ENCODE measurements around the gene LHX4. TPM values are rescaled to one million over a fixed set of nuclear protein-coding genes. Genes with fewer than 3 reads are reported as not detected.

The LHX4 gene
- total and polyA plus RNA-seq, 10 of the 15 experiments (the other 5 are each of a cell fraction or from before 2014, with no cell fraction given), result 0.05 to 0.80 (median 0.32) TPM; not detected in 6

- no peak overlapping the region for H2AFZ ChIP-seq (ENCODE audit: control insufficient read depth, low read depth, low read length)
- H3K9me3 ChIP-seq (replicated peaks; ENCODE audit: control insufficient read depth, insufficient read depth, low read length), result no peaks in the 10 kb centered on the region
- WGBS (ENCODE audit: insufficient coverage, insufficient replicate concordance, low lambda C conversion rate, missing lambda C conversion rate), result 58% methylated on average over 3 of the region's 3 CpGs
- POLR2A ChIA-PET, result no interaction called here
- H3K79me2 ChIP-seq (ENCODE audit: control insufficient read depth, insufficient read depth, low read length), result no peaks in the 10 kb centered on the region
- SMC1A ChIA-PET (ENCODE audit: uncharacterized antibody, unreplicated experiment), result no interaction called here
- H3K4me3 ChIP-seq, result no peak overlapping the region
- H3K9ac ChIP-seq (ENCODE audit: control insufficient read depth, insufficient read depth, low read length), result no peak overlapping the region
- no TSS peak for BruUV-seq (replicated peaks)
- no peak overlapping the region for H3K27ac ChIP-seq (ENCODE audit: control insufficient read depth, insufficient read depth)
- no peaks in the 10 kb centered on the region for H4K20me1 ChIP-seq (ENCODE audit: control insufficient read depth, insufficient read depth)
- no peak for FAIRE-seq
- H3K27me3 ChIP-seq (replicated peaks in 1 of 2; ENCODE audit: control insufficient read depth in 2 of 2, insufficient read depth in 2 of 2, low read length in 1 of 2), result no peaks in the 10 kb centered on the region
- H3K36me3 ChIP-seq (ENCODE audit: control insufficient read depth in 2 of 2, insufficient read depth in 2 of 2, low read length in 1 of 2), result peaks cover 0 to 9% of the 10 kb centered on the region in 2 experiments; a peak in 3 of 4 replicates
- RAD21 ChIA-PET (ENCODE audit: unreplicated experiment), result no interaction called here
- DNase-seq (ENCODE audit: low read depth, low spot score), result no peak
- in situ Hi-C loops (cut with MboI), result no loop called here
- intact Hi-C loops (cut with micrococcal nuclease; ENCODE audit: unreplicated experiment), result no loop called here
- CTCF ChIA-PET, result no interaction called here
- ATAC-seq, result no peak
- H3K4me1 ChIP-seq (ENCODE audit: control insufficient read depth, insufficient read depth, low read length), result no peaks in the 10 kb centered on the region
- H3K4me2 ChIP-seq (ENCODE audit: control insufficient read depth, insufficient read depth), result no peak overlapping the region
- TF ChIP-seq ZBTB4 (CRISPR knock-in tag; IDR thresholded peaks at IDR 0.05), result no peak
- no peak for TF ChIP-seq EGR1 (IDR thresholded peaks at IDR 0.05; ENCODE audit: borderline replicate concordance in 1 of 2, low read depth in 2 of 2, low read length in 2 of 2)
- TF ChIP-seq ZNF384 (IDR thresholded peaks at IDR 0.05; ENCODE audit: borderline replicate concordance, low read depth, low read length), result no peak
- TF ChIP-seq ZNF207 (IDR thresholded peaks at IDR 0.05; ENCODE audit: borderline replicate concordance), result no peak
- no peak for TF ChIP-seq MXI1 (IDR thresholded peaks at IDR 0.05; ENCODE audit: low read depth, low read length)
- TF ChIP-seq NKRF (conservative IDR thresholded peaks at IDR 0.05), result no peak
- TF ChIP-seq MEF2A (IDR thresholded peaks at IDR 0.05; ENCODE audit: insufficient read depth, low read depth, low read length), result no peak
- no peak for TF ChIP-seq MYB (IDR thresholded peaks at IDR 0.05; ENCODE audit: borderline replicate concordance, low read depth, low read length)
- no peak for TF ChIP-seq NBN (IDR thresholded peaks at IDR 0.05)
- no peak for TF ChIP-seq NR2C2 (IDR thresholded peaks at IDR 0.05; ENCODE audit: borderline replicate concordance, control insufficient read depth, insufficient read length, low read depth)
- TF ChIP-seq IKZF1 (conservative IDR thresholded peaks at IDR 0.05), result no peak
- no peak for TF ChIP-seq CBFB (IDR thresholded peaks at IDR 0.05; ENCODE audit: low read depth)
- no peak for TF ChIP-seq RAD51 (IDR thresholded peaks at IDR 0.05)
- TF ChIP-seq ELK1 (IDR thresholded peaks at IDR 0.05; ENCODE audit: low read depth, low read length), result no peak
- TF ChIP-seq BRCA1 (IDR thresholded peaks at IDR 0.05; ENCODE audit: low read depth, low read length), result no peak
- no peak for TF ChIP-seq EZH2 (IDR thresholded peaks at IDR 0.05; ENCODE audit: borderline replicate concordance, control insufficient read depth, low read depth, low read length)
Measured at GRCh38 chr1:180195401-180195800, 34.7 kb upstream of the LHX4 start.
